CD4-positive, alpha-beta T cell treated with Interleukin-10 for 1 hour (primary cell): ENCODE results near the gene GNAO1.

Experiments
- DNase-seq: peaks from one replicate; pipeline ENCODE4 v3.0.0-alpha.2; 2020

GNAO1 gene

DNA sequence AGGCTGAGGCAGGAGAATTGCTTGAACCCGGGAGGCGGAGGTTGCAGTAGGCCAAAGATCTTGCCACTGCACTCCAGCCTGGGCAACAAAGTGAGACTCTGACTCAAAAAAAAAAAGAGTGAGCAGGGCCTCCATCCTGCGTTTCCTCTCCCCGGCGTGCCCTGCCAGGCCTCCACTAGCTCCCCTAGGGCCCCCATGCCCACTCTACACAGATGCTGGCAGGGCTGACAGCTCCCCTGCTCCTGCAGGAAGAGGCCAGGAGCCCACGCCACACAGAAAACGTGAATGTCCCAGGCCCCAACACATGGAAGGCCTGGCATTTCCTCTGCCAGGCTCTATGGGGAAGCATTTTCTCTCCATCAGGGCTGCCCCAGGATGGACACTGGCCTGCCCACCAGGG is 124.7 kb downstream of the GNAO1 start:
- DNase-seq: no peak

DNA sequence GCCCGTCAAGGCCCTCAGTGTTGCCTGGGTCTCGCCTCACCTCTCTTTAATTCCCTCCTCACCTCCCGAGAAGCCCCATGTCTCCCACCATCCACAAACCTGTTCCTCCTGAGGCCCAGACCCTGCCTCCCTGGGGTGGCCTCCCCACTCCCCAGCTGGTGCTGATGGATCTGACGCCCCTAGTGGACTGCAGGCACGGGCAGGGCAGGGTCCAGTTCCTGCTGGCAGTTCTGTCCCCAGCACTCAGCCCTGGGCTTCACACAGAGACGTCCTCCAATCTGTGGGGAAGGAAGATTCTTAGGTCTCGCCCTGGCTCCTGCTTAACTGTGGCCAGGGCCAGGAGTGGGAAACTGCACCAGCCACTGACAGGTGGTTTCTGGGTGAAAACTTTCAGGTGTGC is 125.3 kb downstream of the GNAO1 start:
- DNase-seq: no peak

DNA sequence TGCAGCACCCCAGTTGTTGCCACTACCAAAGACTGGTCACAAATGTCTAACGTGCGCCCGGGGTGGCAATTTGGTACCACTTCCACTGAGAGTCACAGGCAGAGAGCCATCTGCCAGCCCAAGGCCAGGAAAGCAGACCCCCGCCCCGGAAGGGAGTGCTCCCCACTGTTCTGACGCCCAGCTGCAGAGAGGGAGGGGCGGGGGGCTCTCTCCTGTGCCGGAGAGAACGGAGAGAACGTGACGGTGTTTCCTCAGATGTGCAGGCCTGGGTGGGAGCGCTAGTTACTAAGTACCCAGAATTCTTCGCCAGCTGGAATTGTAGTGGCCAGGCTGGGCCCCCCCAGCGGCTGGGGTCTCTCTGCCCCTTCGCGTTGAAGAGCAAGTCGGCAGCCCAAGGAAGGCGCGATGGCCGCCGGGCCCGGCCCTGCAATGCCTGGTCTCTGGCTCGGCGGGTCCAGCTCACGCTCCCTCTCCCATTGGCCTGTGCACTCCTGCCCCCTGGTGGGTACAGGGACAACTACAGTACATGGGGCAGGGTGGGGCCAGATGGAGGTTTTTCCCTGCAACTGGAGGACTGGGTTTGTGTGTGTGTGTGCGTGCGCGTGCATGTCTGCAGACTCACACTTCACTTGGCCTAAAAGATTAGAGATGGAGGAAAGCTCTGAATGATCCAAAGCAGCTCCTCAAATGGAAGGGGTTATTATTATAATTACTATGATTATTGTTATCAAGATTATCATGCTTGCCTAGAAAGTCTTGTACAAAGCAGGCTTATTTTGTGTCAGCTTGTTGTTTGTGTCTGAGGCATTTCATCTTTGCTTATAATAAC is 126.9 kb downstream of the GNAO1 start:
- DNase-seq: peak; percentile 79

DNA sequence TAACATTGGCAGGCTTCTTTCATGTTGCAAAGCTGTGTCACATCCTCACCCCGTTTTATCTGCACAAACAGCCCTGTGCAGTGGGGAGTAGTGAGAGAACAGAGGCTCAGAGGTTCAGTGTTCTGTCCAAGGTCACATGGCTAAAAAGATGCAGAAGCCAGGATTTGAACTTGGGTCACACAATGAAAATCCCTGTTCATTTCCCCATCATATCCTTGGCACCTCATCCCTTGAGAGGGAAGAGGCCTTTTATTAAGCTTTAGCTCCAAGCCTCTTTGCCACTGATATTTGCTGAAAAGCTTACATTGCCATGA is 127.5 kb downstream of the GNAO1 start:
- no peak for DNase-seq

DNA sequence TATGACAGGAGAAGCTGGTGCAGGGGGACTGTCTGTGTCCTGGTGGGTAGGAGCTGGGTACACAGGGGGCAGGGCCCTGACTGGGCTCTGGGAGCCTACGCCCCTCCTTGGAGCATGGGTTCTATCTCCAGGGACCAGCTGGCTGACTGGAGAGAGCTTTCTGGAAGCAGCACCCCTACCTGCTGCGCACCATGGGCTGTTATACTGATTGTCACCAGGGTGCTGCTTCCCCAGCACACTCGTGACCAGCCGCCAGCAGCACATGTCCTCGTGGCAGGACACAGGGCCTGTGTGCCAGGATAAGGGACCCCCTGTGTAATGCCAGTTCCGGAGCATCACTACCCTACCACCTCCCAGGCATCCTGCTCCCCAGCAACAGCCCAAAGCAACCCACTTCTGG is 128.1 kb downstream of the GNAO1 start:
- no peak for DNase-seq

DNA sequence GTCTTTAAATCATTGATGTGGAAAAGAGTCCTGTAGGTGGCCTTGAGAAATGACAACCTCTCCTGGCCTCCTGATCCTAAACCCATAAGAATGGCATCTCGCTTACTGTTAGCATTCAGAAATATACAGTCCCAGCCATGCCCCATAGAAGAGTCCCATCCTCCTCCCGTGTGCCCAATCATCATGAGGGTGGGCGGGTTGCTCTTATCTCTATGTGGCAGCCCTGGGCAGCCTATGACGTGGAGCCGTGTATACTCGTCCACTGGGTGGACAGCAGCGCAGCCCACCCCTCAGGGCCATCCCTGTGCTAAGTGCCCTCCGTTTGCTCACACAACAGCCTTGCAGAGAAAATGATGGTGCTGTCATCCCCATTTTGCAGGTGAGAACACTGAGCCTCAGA is 128.8 kb downstream of the GNAO1 start:
- DNase-seq: no peak

DNA sequence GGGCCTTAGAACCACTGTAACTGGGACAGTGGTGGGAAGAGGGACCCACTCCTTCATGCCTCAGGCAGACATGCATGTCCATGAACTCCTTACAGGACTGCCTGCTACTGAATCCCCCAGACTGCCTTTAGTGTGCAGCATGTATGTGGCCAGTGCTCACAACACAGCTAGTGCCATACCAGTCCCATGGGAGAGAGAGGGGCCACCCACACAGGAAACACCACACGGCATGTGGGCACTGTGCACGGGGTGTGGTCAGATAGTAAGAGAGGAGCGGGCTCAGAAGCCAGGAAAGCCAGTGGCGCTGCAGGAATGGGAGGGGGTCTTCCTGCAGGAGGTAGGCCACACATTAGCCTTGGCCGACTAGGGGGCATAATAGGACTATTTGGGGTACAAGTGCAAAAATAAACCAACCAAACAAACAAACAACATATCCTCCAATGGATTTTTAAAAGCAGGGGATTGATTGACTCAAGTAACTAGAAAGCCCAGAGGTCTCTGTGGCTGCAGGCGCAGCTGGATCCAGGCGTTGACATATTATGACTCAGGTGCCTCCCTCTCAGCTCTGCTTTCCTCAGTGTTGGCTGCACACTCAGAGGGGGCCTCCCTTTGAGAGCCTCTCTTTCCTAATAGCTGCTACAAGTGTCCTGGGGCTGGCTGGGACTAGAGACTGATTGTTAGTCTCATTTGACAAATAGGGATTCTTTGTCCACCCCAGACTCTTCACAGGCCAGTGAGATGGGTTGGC is 129.7 kb downstream of the GNAO1 start:
- DNase-seq: no peak

DNA sequence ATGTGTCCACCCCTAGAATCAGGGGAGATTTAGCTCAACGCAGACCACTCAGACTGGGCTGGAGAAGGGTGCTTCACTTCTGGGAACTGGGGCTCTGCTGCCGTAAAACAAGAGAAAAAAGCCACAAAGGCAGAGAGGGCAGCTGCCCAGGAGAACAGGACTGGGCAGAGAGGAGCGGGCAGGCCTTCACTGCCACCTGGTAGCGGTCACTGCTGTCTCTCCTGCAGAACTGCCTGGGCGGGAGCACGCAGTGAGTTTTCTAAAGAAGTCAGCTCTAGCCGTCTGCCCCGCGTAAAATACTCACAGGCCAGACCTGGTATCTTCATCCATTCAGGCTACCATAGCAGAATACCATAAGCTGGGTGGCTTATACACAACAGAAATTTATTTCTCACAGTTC is 130.3 kb downstream of the GNAO1 start:
- DNase-seq: no peak

DNA sequence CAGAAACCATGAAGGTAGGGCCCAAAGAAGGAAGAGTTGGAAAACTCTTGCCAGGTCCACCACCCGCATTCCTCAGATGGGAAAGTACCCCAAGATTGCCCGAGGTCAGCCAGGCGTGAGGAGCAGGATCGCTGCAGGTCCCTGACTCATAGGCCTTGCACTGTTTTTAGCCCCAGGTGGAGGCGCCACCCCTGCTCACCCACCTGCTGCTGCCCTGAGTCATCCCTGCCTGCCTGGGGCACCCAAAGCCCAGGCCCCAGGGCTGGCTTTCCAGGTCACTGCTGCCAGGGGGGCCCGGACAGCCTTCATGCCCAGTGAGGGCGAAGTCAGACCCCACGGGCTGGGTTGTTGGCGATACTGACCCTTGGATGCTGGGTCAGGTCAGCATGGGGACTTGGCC is 133.1 kb downstream of the GNAO1 start:
- DNase-seq: no peak

DNA sequence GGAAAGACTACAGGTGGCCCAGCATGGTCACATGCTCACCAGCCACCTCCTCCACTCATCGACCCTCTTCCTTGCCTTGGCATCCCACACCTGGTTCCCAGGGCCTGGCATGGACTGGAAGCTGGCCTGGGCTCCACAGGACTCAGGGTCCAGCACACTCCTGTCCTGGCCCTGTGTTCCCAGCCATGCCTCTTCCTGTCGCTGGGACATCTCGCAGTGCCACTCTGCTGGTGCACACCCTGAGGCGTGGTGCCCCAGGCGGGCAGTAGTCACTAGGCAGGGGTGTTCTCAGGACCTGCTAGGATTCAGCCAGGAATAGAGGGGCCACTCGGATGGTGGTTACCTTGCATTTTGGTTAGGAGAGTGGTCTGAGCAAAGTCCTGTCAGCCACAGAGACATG is 134.7 kb downstream of the GNAO1 start:
- no peak for DNase-seq

DNA sequence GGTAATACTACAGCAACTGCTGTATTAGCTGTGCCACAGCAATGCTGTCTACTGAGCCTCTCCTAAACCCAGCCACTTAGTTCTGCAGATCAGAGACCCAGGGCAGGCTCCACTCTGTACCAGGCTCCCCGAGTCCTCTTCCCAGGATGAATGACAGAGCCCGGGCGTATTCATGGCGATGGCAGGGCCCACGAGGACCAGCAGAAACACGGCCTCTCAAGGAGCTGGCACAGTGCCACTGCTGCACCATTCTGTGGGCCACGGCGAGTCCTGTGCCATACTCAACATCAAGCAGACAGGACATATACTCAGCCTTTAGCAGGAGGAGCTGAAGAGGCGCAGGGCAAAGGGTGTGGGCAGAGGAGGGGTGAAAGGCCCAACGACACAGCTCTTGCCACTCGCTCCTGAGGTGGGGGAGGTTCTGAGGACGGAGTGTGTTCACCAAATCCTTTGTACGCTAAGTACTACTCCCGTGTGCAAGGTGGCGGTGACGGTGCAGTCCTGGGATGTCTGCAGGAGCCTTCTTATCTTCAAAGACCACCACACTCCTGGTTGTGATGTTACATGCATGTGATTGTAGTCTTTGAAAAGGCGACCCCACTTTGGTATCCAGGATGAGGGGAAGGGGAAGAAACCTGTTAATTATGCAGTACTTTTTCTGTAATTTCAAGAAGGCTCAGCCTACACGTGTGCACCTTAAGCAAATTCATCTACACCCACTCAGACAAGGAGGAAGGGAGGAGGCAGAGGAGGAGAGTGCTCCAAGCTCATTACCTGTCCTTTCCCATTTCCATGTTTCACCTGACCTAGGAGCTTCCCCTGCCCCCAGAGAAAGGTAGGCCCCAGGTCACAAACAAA is 136.0 kb downstream of the GNAO1 start:
- no peak for DNase-seq

DNA sequence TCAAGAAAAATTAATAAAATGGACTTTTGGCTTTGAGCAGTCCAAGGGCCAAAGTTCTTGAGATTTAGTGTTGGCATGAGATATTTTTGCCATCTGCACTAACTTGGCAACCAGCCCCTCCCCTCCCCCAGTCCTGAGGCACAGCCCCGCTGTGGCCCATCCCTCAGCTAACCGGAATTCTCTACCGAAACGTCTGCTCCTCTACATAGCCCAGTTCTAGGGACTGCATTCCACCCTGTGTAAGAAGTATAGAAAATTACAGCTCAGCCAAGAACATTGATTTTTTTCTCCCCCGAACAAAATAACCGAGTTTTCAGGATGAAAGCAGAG is 136.6 kb downstream of the GNAO1 start:
- no peak for DNase-seq

DNA sequence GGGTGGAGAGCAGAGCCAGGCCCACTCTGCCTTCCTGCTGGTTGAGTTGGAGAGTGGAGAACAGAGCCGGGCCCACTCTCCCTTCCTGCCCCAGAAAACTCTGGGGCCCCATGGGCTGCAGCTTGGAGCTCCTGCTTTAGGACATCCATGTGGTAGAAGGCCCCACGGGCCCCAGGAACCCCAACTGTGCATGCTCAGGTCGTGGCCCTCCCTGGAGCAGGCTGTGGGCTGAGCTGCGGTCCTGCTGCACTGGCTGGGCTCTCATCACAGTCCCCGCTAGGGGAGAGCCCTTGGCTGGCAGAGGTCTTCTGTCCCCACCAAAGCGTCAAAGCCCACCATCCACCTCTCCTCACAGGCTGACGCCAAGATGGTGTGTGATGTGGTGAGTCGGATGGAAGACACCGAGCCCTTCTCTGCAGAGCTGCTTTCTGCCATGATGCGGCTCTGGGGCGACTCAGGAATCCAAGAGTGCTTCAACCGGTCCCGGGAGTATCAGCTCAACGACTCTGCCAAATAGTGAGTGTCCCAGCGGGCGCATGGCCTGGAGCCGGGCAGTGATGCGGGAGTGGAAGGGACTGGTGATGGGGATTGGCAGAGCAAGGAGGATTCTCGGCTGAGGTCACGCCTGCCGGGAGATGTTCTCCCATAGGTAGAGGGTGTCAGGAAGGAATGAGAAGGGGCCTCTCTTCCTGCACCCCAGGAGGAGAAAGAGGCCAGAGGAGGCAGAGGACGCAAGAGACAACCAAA is 137.2 kb downstream of the GNAO1 start:
- no peak for DNase-seq

DNA sequence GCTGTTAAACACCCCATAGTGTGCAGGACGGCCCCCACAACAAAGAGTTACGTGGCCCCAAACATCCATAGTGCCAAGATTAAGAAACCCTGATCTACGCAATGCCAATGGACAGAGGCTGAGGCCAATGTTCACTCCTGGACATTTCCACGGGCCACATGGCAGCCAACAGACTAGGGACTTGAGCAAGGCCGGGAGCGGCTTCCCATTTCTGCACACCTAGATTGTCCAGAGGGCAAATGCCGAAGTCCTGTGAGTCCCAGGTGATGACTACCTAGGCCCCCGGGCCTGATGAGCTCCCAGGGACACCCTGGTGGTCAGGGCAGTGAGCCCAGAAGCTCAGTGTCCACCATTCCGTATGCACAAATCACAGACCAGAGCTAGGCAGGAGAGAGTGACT is 138.6 kb downstream of the GNAO1 start:
- DNase-seq: no peak

DNA sequence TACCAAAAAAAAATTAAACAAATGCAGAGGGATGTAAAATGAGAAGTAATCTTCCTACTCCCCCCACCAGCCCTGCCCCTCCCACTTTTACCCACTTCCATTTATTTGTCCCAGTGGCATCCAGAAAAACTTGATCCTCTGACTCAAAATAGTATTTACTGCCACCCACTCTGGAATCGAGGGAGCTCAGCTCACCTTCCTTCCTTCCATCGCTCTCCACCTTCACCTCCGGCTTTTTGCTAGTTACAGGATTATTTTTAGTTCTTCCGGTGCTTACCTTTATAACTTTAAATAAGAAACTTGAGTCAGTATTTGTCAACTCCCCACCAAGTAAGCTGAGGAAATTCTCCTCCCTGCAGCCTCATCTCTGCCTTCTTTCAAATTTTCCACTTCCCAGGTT is 139.2 kb downstream of the GNAO1 start:
- no peak for DNase-seq

DNA sequence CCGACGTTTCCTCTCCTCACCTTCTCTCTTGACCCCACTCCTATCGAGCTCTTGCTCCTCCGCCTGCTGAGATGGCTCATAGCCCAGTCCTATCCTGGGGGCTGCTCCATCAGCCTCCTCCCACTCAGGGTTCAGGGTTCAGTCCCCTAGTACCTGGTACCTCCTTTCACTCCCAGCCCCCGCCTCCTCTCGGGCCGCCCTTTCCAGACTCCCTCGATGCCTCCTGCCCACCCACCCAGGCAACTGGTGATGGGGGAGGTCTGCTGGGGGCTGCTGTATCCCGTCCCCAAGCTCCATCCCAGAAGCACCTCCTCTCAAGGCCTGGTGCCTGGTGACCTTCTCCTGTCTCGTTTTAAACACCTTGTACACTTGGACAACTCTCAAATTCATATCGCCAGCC is 140.1 kb downstream of the GNAO1 start:
- DNase-seq: no peak

DNA sequence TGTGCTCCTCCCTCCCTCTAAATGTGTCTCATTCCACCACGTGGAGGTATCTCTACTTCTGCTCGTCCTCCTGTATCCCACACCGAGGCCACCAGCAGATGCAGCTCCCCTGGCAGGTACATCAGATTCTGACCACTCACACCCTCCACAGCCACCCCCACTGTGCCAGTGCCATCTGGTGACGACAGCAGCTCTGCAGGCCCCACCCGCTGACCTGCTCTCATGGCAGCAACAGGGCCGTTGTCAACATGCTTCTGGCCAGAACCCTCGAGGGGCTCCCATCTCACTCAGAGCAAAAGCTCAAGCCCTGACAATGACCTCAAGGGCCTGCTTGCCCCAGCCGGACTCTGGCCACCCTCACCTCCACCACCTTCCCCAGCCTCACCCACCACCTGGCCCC is 140.6 kb downstream of the GNAO1 start:
- no peak for DNase-seq

DNA sequence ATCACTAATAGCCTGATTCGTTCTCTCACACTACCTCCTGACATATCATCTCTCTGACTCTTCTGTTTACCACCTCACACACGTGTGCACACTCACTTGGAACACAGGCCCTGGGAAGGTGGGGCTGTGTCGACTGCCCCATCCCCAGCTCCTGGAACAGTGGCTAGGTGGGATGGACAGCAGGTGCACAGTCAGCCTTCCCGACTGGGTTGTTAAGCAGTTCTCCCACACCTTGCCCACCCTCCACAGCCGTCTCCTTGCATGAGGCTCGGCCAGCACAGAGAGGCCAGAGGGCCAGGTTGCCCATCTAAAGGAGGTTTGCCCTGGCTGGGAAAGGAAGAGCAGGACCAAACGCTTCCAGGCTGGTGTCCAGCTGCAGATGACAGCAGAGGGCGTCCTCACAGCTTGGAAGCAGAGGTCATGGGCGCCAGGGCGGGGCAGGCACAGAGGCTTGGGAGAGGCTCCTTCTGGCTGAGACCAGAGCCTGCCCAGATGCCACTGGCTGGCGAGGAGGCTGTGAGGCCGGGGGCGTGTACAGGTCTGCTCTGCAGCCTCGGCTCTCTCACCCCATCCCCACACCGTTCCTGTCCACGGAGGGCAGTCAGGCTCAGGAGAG is 141.3 kb downstream of the GNAO1 start:
- DNase-seq: no peak

DNA sequence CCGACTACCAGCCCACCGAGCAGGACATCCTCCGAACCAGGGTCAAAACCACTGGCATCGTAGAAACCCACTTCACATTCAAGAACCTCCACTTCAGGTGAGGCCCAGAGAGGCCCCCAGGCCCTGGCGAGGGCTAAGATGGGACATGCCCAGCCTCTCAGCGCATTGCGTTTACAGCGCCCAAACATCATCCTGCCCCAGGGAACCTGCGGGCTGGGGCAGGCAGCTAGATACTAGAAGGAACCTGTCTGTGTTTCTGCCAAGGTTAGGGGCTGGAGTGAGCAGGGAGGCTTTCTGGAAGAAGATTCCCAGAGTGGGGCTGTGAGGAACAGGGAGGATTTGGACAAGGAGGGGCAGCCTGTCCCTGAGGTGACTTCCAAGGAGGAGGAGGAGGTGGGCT is 143.5 kb downstream of the GNAO1 start:
- DNase-seq: no peak

DNA sequence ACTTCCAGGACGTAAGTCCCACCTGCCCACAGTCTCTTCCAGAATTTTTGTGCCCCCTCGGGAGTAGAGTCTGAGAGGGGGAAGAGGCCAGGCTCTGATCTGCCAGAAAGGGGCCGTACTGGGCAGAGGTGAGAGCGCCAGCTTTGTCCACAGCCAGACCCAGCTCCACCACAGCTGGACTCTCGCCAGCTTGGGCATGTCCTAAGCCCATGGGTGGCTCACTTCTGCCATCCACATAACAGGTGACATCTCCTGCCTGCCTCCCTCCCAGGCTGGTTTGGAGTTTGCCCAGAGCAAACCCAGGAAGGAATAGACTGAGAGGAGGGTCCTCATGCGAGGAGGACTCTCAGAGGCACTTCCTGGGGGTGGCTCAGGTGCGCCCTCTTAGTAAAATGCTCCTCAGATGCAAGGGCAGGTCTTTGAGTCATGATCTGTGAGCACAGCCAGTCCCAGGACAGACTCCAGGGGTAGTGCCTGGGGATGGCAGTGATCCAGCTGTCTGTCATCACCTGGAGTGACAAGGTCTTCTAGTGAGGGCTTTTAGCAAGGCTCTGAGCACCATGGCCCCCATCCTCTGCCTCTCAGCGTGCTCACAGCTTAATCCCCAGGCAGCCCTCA is 144.9 kb downstream of the GNAO1 start:
- no peak for DNase-seq

DNA sequence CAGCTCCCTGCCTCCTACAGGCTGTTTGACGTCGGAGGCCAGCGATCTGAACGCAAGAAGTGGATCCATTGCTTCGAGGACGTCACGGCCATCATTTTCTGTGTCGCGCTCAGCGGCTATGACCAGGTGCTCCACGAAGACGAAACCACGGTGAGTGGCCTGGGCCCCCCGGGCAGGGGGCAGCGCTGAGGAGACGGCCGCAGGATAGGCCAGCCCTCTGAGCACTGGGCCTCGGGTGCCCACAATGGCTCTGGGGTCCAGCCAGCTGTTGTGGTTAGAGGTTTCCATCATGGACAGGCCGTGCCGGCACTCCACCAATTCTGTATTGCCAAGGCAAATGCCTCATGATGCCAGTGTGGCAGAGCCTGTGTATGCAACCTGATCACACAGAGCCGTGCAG is 145.4 kb downstream of the GNAO1 start:
- DNase-seq: no peak

DNA sequence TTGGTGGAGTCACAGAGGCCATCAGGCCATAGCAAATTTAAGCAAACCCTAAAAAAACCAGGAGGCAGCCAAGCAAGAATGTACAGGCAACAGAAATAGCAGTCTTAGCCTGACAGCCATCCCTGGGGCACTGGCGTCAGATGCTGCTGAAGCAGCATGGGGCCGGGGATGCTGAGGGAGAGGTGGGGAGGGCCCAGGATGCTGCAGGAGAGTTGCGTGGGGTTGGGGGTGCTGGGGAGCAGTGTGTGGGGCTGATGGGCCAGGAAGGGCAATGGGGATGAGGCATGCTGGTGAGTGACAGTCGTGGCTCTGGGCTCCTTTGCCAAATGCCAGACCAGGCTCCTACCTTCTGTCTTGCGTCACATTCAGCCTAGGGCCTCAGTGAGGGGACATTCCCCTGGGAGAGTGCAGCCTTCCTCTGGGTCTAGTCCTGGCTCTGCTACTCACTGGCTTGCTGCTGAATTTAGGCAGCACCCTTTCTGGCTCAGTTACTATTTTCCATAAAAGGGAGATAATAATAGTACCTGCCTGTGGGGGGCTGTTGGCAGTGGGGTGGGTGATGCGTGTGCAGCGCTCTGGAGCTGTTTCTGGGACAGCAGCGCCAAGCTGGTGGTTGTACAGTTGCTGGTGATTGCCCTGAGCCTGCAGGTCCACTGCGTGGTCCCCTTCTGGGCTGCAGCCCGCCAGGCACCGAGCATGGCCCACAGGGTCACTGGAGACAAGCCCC is 146.0 kb downstream of the GNAO1 start:
- no peak for DNase-seq
